SU-DHL-6 (cell line): ENCODE data around the gene DNAJC30.

Experiments used
- H2AFZ ChIP-seq: fragments of 200-600 bp; sonication (generic); 2 replicates; pipeline ENCODE4 v1.6.1; 2014; ENCODE audit warnings: low read depth, mild to moderate bottlenecking, moderate library complexity, mixed read lengths, antibody characterized with exemption, low read length; ENCODE audit not compliant: severe bottlenecking
- H3F3A ChIP-seq: fragments of 200-600 bp; shearing (Covaris generic); 2 replicates; pipeline ENCODE4 v1.6.0; 2016; ENCODE audit warnings: antibody characterized with exemption, mild to moderate bottlenecking; ENCODE audit not compliant: insufficient read depth
- H3K27ac ChIP-seq: fragments of 200-600 bp; sonication (generic); 2 replicates; pipeline ENCODE4 v1.5.1; 2016; ENCODE audit warnings: low read depth, mild to moderate bottlenecking, low read length, moderate library complexity, mixed read lengths
- H3K27me3 ChIP-seq: fragments of 200-600 bp; sonication (generic), shearing (Covaris generic); 2 replicates; pipeline ENCODE4 v1.6.0; 2014; ENCODE audit warnings: mild to moderate bottlenecking, low read length
- H3K36me3 ChIP-seq: fragments of 200-600 bp; sonication (generic); 2 replicates; pipeline ENCODE4 v1.6.1; 2014; ENCODE audit warnings: mild to moderate bottlenecking, low read length, mixed read lengths
- H3K4me2 ChIP-seq: fragments of 300-600, 200-600 bp; shearing (Covaris generic), sonication (generic); 2 replicates; pipeline ENCODE4 v1.6.0; 2014; ENCODE audit warnings: low read length, low read depth, mild to moderate bottlenecking; ENCODE audit not compliant: poor library complexity, severe bottlenecking
- H3K4me3 ChIP-seq: fragments of 200-600 bp; sonication (generic); 2 replicates; pipeline ENCODE4 v1.5.1; 2014; ENCODE audit warnings: antibody characterized with exemption, low read length, mild to moderate bottlenecking, mixed read lengths; ENCODE audit not compliant: insufficient read depth, poor library complexity, severe bottlenecking
- H3K79me2 ChIP-seq: fragments of 200-600 bp; sonication (generic); 2 replicates; pipeline ENCODE4 v1.6.1; 2014; ENCODE audit warnings: mild to moderate bottlenecking, low read length, moderate library complexity; ENCODE audit not compliant: insufficient read depth
- H3K9ac ChIP-seq: fragments of 200-600 bp; sonication (generic); 2 replicates; pipeline ENCODE4 v1.7.0; 2014; ENCODE audit warnings: mild to moderate bottlenecking, low read length
- H3K9me2 ChIP-seq: fragments of 200-600 bp; sonication (generic); replicated peaks from 2 replicates; pipeline ENCODE4 v1.6.1; 2014; ENCODE audit warnings: low read length; ENCODE audit not compliant: insufficient read depth
- H3K9me3 ChIP-seq: fragments of 200-600 bp; sonication (generic); 2 replicates; pipeline ENCODE4 v1.6.1; 2014; ENCODE audit warnings: low read length, mixed read lengths; ENCODE audit not compliant: insufficient read depth
- H4K20me1 ChIP-seq: fragments of 200-600 bp; sonication (generic); 2 replicates; pipeline ENCODE4 v1.6.1; 2014; ENCODE audit warnings: low read depth, mild to moderate bottlenecking, antibody characterized with exemption, low read length, moderate library complexity, mixed read lengths
- EZH2phosphoT487 ChIP-seq: fragments of 200-600 bp; sonication (generic), shearing (Covaris generic); conservative IDR thresholded peaks from 2 replicates; pipeline ENCODE4 v1.6.1; 2018; ENCODE audit warnings: mild to moderate bottlenecking, antibody characterized with exemption, low read length, moderate library complexity, mixed read lengths
- TF ChIP-seq, protein P1 (sequence below): fragments of 200-600 bp; sonication (generic); IDR thresholded peaks from one replicate; pipeline ENCODE4 v1.5.1; 2017; ENCODE audit warnings: antibody characterized with exemption, mild to moderate bottlenecking, low read length, moderate library complexity; ENCODE audit not compliant: insufficient read depth, poor library complexity, severe bottlenecking

The DNAJC30 gene

DNA sequence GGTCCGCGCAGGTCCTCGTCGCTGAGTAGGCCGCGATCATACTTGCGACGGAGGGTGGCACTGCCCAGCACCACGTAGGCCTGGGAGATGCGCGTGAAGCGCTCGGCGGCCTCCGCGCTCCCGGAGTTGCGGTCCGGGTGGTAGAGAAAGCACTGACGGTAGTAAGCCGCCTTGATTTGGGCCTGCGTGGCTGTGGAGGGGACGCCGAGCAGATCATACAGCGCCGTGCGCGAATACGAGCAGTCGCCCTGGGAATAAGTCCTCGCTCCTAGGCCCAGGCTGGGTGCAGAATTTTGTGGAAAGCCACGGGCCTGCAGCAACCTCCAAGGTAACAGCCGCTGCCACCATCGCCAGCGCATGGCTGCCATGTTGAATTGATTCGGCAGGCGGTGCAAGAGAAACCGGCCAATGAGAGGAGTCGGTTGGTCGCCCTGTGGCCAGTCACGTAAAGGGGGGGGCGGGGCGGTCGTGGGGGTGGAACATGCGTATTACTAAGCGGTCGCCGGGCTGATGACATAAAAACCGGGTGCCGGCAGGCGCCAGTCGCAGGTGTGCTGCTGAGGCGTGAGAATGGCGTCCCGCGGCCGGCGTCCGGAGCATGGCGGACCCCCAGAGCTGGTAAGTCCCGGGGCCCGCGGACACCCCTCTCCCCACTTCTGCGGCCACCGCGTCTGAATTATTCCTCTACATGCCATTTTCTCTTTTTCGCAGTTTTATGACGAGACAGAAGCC is at the start of gene DNAJC30, which contains the start of gene BUD23:
TSS of gene DNAJC30 (minus strand) at position 398 of the 732 bp plus-strand sequence. CDS start at position 368, 30 bp downstream.
TSS of gene BUD23 (plus strand) at position 542 of the 732 bp plus-strand sequence. CDS start at position 571, 29 bp downstream.
- no peak for TF ChIP-seq EZH2phosphoT487
- H4K20me1 ChIP-seq = no peaks in the 10 kb centered on the region
- no peaks in the 10 kb centered on the region for H3F3A ChIP-seq
- H2AFZ ChIP-seq = peak within 1 kb of the TSS; percentile 99
- peak within 1 kb of the TSS; percentile 20; the same call in 1 of the 2 replicates for H3K27ac ChIP-seq
- H3K79me2 ChIP-seq = peaks cover 64% of the 10 kb centered on the region
- peak within 1 kb of the TSS; percentile 83 for H3K4me3 ChIP-seq
- peak within 1 kb of the TSS; percentile 67 for H3K4me2 ChIP-seq
- peak within 1 kb of the TSS; percentile 86 for H3K9ac ChIP-seq
- H3K9me2 ChIP-seq = no peaks in the 10 kb centered on the region
- H3K36me3 ChIP-seq = no peaks in the 10 kb centered on the region
- H3K9me3 ChIP-seq = no peaks in the 10 kb centered on the region
- no peaks in the 10 kb centered on the region for H3K27me3 ChIP-seq

DNA sequence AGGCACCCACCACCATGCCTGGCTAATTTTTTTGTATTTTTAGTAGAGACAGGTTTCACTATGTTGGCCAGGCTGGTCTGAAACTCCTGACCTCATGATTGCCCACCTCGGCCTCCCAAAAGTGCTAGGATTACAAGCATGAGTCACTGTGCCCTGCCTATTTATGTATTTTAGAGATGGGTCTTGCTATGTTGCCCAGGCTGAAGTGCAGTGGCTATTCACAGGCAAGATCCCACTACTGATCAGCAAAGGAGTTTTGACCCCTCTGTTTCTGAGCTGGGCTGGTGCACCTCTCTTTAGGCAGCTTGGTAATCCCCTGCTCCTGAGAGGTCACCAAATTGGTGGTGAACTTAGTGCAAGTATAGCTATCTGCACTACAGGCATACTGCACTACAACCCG is 49.1 kb upstream of the DNAJC30 start:
- no peak for TF ChIP-seq EZH2phosphoT487
- TF ChIP-seq, protein P1, sequence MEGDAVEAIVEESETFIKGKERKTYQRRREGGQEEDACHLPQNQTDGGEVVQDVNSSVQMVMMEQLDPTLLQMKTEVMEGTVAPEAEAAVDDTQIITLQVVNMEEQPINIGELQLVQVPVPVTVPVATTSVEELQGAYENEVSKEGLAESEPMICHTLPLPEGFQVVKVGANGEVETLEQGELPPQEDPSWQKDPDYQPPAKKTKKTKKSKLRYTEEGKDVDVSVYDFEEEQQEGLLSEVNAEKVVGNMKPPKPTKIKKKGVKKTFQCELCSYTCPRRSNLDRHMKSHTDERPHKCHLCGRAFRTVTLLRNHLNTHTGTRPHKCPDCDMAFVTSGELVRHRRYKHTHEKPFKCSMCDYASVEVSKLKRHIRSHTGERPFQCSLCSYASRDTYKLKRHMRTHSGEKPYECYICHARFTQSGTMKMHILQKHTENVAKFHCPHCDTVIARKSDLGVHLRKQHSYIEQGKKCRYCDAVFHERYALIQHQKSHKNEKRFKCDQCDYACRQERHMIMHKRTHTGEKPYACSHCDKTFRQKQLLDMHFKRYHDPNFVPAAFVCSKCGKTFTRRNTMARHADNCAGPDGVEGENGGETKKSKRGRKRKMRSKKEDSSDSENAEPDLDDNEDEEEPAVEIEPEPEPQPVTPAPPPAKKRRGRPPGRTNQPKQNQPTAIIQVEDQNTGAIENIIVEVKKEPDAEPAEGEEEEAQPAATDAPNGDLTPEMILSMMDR = no peak
- H3F3A ChIP-seq = 0 out of 2 replicates have a peak, but pooled peaks cover 4% of the 10 kb centered on the region
- no peaks in the 10 kb centered on the region for H3K9me3 ChIP-seq
- no peaks in the 10 kb centered on the region for H3K9me2 ChIP-seq
- H3K27ac ChIP-seq = no peak overlapping the region
- no peaks in the 10 kb centered on the region for H3K27me3 ChIP-seq
- no peaks in the 10 kb centered on the region for H3K36me3 ChIP-seq
- no peak overlapping the region for H2AFZ ChIP-seq
- no peak overlapping the region for H3K9ac ChIP-seq
- H3K79me2 ChIP-seq = no peaks in the 10 kb centered on the region
- H3K4me2 ChIP-seq = no peak overlapping the region
- H3K4me3 ChIP-seq = no peak overlapping the region
- H4K20me1 ChIP-seq = no peaks in the 10 kb centered on the region

DNA sequence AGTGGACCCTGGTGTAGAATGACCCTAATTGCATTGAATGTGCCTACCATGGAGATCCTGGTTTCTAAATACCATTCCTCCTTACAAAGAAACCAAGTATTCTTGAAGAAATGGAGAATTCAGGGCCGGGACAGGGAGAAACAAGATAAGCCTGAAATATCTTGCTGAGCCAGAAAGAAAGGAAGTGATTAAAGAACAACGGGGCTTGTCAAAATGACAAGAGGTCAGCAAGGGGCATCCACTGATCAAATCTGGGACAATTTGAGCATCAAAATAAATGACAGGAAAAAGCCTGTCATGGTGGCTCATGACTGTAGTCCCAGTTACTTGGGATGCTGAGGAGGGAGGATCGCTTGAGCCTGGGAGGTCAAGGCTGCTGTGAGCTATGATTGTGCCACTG is 47.2 kb upstream of the DNAJC30 start:
- Histone ChIP-seq H3K27me3 (no peaks in the 10 kb centered on the region), H3K9ac (no peak overlapping the region)
- no peak for TF ChIP-seq EZH2phosphoT487
- TF ChIP-seq, protein P1 = no peak

DNA sequence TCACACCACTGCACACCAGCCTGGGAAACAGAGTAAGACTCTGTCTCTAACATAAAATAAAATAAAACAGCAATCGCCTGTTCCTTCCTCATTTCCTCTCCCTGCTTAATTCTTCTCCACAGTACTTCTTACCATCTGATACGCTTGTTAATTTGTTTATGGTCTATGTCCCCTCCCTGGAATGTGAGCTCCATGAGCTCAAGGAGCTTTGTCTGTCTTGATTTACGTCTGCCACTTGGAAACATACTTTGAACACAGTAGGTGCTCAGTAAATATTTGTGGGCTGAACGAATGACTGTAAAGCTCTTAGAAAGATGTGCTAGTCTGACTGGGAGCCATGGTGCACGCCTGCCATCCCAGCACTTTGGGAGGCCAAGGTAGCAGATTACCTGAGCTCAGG is 45.3 kb upstream of the DNAJC30 start:
- TF ChIP-seq, protein P1 = no peak
- TF ChIP-seq EZH2phosphoT487 = no peak
- H3K9ac ChIP-seq = no peak overlapping the region
- H3K4me2 ChIP-seq = no peak overlapping the region
- no peak overlapping the region for H2AFZ ChIP-seq
- H3K4me3 ChIP-seq = no peak overlapping the region
- H3K36me3 ChIP-seq = no peaks in the 10 kb centered on the region
- no peaks in the 10 kb centered on the region for H4K20me1 ChIP-seq
- no peaks in the 10 kb centered on the region for H3K79me2 ChIP-seq
- no peaks in the 10 kb centered on the region for H3K27me3 ChIP-seq
- H3F3A ChIP-seq = no peaks in the 10 kb centered on the region
- H3K9me3 ChIP-seq = no peaks in the 10 kb centered on the region
- H3K9me2 ChIP-seq = no peaks in the 10 kb centered on the region
- no peak overlapping the region for H3K27ac ChIP-seq

More for the DNA sequence above, 47.2 kb upstream of the DNAJC30 start:
- no peaks in the 10 kb centered on the region for H3K9me3 ChIP-seq
- no peak overlapping the region for H3K27ac ChIP-seq
- H2AFZ ChIP-seq = no peak overlapping the region
- no peak overlapping the region for H3K4me3 ChIP-seq
- no peaks in the 10 kb centered on the region for H3K9me2 ChIP-seq
- no peaks in the 10 kb centered on the region for H3K79me2 ChIP-seq
- H4K20me1 ChIP-seq = no peaks in the 10 kb centered on the region
- 0 out of 2 replicates have a peak, but pooled peaks cover 4% of the 10 kb centered on the region for H3F3A ChIP-seq
- no peak overlapping the region for H3K4me2 ChIP-seq
- H3K36me3 ChIP-seq = no peaks in the 10 kb centered on the region
